22Rv1 (cell line): Measurements from ENCODE around the gene CAPZA3.

Experiments used
- CTCF ChIP-seq: fragments of 450-650 bp; IDR thresholded peaks from 2 replicates; pipeline ENCODE4 v1.5.1; 2017; ENCODE audit warnings: mild to moderate bottlenecking
- ZFX ChIP-seq: fragments of 450-650 bp; IDR thresholded peaks from 2 replicates; pipeline ENCODE4 v1.6.1; 2017; ENCODE audit warnings: antibody characterized with exemption, borderline replicate concordance

DNA sequence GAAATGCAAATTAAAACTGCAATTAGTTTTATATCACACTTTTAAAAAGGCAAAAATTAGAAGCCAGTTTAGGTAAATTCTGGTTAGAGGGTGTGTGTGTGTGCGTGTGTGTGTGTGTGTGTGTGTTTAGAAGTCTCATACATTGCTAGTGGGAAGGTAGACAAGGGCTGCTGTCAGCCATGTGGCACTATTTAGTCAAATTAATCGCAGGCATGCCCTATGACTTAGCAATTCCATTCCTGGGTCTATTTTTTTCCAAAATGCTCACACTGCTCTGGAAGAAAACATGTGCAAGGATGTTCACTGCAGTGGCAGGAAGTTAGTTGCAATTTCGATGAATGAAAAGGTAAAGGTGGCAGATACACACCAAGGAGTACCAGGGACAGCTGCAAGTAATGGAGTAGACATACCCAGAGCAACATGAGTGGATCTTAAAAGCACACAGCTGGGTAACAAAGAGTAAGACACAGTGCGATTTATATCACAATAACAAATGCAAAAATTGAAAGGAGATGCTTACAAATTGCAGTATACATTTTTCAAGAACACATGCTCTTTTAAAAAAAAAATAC lies 11.6 kb downstream of the CAPZA3 start:
- TF ChIP-seq CTCF (no peak), ZFX (no peak)
